HG02610 (cell line): ENCODE results near the gene CRB2.

Source experiments
- ATAC-seq: cut with Tn5 transposase; IDR thresholded peaks from one replicate; pipeline ENCODE4 v1.9.1; 2021; ENCODE audit warnings: mild to moderate bottlenecking, moderate library complexity; ENCODE audit not compliant: unreplicated experiment

Gene CRB2

DNA sequence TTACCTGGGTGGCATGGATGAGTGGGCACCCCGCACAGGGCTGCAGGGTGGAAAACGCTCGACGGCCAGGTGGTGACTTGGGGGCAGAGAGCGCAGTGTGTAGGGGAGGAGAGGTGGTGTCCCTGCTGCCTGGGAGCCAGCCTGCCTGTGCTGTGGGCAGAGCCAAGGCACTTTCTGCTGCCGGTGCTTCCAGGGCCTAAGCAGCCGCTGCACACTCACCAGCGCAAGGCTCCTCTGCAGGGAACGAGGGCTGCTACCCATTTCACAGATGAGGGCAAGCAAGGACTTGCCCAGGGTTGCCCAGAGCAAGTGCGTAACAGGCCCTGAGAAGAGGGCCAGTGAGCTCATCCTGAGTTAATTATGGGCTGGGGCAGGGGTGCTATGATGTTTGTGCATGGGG, 62.5 kb downstream of the CRB2 start:
- ATAC-seq = no peak

DNA sequence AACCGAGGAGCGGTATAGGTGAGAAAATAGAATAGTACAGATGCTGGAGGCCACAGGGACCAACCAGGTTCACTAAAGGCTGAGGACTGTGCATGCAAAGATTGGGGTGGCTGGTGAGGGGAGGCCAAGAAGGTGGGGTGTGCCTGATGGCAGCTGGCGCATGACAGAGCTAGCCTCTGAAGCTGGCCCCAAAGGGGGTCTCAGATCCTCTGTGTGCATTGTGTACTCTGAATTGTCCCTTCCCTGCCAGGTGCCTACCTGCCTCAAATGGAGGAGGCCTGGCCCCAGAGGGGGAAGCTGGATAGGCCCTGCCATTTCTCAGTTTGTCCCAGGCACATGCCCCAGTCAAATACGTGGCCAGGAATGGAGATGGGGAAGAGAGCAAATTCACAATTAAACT, 63.1 kb downstream of the CRB2 start:
- ATAC-seq = no peak

DNA sequence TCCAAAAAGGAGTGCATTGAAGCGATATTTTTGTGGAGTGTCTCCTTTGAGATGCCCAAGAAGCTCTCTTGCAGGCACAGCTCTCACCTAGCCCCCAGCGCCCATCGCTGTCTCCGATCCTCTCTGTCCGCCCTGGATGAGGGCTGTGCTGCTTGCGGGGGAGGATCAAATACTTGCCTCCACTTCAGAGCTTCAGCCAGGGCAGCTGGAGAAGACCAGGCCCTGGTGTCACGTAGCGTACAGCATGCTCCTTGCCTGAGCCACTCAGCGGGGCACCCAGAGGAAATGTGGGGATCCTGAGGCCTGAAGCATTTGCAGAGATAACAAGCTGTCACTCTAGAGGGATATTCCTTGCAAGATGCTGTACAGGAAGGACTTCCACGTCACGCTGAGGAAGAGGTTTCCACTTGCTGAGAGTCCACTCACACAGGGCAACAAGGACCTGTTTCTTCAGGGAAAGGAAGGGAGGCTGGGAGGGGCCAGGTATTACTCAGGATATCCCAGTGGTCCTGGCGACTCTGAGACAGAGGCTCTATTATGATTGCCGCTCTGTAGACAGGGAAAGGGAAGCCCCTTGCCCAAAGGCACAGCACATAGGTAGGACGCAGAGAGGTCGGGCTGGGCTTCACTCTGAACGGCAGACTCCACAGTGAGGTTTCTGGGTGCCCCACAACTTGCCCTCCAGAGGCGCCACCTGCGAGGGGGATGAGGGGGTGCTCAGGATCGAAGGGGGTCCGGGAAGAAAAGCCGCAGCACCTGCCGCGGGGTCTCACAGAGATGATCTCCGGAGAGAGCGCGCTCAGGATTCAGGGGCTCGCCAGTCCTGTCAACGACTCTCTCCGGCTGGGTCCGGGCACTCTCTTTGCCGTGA, 64.0 kb downstream of the CRB2 start:
- no peak for ATAC-seq

DNA sequence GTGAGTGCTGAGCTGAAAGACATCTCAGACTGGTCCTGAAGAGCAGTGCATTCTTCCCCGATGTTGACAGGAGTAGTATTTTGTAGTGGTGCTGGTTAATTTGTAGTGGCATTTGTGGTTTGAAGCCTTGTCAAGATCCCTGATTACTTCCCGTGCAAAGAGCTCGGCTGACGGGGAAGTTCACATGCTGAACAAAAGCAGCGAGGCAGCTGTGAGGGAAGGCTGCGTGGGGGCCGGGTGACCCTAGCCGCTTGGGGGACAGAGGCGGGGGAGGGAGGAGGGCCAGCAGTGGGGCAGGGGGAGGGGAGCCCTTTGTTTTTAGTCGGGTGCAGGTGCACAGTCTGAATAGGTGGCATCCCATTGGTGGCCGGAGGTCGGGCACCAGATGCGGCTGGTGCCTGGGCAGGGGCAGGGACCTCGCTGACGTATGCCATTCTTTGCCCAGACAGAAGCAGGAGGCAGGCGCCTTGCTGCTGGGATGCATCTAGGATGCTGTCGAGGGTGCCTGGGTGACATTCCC, 64.7 kb downstream of the CRB2 start:
- no peak for ATAC-seq

DNA sequence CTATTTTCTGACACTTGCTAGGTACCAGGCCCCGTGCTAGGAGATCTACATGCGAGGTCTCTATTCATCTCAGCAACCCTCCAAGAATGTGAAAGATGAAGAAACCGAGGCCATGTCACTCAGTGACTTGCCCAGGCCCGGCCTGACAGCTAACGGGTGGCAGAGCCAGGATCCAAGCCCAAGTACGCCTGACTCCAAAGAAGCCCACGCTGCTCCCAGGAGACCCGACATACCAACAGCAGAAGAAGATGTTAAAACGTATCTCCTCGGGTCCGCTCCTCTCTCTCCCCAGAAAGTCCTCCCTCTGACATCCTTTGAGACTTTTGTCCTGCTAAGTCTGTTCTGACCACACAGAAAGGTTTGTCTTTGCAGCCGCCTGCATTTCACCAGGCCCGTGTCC, 65.2 kb downstream of the CRB2 start:
- no peak for ATAC-seq

DNA sequence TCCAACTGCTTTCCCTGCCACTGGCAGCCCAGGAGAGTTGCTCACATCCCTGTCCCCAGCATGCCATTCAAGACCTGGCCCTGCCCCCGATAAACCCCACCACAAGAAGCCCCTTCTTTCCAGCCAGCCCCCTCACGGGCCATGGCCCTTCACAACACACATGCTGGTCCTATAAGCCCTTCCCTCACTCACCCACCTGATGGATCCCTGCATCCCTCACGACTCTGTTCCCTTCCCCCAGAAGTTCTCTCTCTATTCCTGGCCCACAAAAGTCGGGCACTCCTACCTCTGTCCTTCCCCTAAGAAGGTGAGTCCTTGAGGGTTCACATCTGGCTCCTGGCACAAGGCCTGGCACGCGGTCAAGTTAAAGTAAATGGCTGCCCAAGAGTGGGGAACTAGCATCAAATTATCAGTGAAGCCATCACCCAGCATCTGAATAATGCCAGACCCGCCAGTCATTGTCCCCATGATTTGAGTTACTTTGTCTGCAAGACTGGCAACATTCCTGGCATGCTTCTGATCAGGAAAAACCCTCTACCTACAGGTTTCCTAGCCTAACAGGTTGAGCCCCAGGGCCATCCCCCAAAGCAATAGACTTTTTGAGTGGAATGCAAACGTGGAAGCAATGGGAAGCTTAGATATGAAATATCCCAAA, 65.9 kb downstream of the CRB2 start:
- ATAC-seq = no peak

DNA sequence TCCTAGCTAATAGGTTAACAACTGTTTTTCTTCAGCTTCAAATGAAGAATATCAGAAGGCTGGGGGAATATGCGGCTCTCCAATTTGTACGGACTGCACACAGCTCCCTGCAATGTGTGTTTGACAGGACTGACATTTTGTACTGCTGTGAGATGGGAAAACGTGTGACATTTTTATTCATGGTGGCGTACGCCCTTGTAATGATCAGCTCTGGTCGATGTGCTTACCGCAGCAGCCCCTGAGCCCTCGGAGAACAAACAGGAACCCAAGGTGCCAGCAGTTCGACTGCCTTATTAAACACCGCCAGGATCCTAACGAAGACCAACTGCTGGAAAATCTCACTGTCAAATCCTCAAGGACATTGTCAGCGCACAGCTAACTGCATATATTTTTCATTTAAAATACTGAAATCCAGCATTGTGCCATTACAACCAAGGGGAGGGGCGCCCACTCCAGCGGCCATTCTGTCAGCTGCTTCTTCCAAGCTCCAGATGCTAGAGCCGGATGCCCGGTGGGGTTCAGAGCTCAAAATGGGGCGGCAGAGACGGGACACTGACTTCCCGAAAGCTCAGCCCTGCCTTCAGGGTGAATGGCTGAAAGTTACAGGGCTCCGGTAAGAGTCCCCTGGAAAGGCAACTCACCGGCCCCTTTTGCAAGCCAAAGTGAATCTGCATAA, 66.8 kb downstream of the CRB2 start:
- ATAC-seq = no peak

DNA sequence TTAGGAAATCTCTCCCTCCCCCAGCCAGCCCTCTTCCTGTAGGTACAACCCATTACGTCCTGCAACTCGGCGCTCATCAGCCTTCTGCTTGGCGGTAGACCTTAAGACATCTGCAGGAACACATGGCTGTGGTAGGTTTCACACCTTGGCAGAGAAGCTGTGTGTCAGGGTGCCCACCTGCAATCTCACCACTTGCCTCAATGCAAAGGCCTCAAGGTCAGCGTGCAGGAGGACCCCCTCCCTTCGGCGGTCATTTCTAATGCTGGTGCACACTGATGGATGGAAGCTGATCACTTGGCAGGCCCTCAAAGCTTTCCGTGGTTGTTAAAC, 67.3 kb downstream of the CRB2 start:
- ATAC-seq = no peak

DNA sequence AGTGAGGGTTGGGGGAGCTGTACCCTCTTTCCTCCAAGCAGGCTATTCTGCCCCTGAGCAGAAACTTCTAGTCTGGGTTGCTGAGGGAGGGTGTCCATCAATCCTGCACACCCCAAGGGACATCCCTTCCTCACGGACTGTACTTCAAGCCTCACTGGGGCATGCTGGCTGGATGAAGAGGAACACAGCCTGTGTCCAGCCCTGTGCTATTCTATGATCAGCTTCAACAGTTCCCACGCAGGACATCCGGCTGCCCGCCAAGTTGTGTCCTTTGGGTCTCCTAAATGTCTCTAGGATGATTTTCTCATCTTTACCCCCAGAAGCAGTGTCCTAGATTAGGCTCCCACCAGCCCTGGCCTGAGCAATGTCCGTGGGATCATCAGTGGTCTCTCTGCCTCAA, 68.1 kb downstream of the CRB2 start:
- ATAC-seq = no peak

DNA sequence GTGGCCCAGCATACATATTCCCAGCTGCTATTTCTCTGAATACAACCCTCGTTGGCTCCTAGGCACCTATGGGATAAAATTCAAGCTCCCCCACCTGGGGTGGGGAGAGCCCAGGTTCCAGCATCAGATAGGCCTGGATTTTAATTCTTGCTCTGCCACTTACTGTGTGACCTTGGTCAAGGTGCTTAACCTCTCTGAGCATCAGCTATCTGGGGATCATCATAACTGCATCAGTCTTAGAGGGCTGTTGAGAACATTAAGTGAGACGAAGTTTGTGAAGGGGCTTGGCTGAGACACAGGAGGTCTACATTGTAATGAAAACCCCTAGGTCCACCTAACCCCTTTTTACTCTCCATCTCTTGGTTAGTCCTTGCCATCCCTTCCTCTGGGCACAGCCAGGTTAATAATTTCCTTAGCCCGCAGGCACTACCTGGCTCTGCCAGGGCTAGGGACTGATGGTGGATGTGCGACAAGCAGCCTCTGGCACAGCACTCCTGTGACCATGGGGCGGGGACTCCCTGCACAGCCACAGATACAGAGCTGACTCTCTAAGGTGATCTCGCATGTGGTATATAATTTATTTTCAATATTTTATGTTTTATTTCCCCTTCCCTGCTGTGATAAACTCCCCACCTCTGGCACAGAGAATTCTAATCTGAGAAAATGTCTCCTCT, 68.7 kb downstream of the CRB2 start:
- no peak for ATAC-seq

DNA sequence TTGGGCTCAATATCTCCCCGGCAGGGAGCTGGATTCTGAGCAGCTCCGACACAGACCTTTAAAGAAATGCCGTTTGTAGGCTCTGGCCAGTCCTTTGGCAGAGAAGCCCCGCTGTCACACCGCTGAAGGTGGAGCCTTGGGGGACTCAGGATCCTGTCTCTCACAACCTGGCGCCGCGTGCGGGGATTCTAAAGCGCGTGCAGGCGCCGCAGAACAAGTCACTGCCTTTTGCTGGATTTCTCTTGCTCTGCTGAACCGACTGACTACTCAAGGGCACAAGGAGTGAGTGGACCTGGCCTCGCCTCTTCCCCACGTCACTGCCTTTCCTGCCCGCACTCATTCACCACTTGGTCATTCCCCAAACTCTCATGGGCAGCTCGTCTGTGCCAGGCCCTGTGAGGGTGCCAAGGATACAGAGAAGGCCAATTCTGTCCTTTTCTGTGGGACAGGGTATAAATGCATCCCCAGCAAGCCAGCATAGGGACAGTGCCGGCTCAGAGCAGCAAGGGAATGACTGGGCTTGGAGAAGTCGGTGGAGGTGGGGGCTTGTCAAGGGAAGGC, 69.3 kb downstream of the CRB2 start:
- ATAC-seq = no peak

DNA sequence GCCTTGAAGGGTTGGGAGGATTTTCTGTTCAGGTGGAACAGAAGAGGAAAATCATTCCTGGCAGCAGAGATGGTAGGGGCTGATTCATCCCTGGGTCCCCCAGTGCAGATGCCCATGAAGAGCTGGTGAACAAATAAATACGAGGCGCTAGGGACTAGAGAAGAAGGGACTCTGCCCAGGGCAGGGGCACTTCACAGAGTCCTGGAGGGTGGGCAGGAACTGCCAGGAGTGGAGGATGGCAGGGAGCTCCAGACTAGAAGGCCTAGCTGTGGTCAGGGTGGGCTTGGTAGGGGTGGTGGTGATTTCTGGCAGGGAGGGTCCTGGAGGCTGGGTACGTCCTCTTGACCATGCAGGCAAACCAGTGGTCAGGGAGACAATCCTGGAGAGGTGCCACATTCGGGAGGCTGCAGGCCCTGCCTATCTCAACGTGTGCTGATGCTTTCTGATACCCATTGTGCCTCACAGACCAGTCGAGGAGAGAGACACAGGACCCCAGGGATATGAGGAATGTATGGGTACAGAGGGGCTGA, 69.9 kb downstream of the CRB2 start:
- no peak for ATAC-seq

DNA sequence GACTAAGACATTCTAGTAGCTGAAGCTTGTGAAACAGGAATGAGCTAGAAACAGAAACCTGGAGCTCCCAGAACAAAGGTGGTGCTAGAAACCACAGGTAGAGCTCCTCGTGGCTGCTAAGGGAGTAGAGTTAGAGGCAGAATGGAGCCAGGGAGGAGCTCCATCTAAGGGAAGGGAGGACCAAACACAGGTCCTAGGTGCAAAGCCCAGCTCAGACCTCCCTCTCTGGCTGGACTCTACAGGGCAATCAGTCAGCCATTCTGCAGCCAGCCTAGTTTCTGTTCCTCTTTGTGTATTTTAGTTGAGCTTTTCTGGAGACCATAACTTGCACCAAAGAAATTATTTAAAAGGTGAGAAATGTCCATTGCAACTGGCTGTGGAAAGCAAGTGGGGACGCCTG, 70.4 kb downstream of the CRB2 start:
- no peak for ATAC-seq
